Parathyroid adenoma (tissue), 2 donors: Measurements from ENCODE around the gene RETREG3.

Experiments used
- H2AFZ ChIP-seq: fragments of 300-600 bp; sonication (generic); one replicate; pipeline ENCODE4 v1.7.0; 2017; ENCODE audit warnings: antibody characterized with exemption, mild to moderate bottlenecking
- H3K27ac ChIP-seq: fragments of 300-600 bp; sonication (generic); one replicate; pipeline ENCODE4 v1.7.0; 2017
- H3K27me3 ChIP-seq: fragments of 300-600 bp; sonication (generic); one replicate; pipeline ENCODE4 v1.7.0; 2017; ENCODE audit warnings: low read length; ENCODE audit not compliant: control insufficient read depth, insufficient read depth
- H3K36me3 ChIP-seq: fragments of 300-600 bp; sonication (generic); one replicate; pipeline ENCODE4 v1.7.0; 2017; ENCODE audit warnings: low read length; ENCODE audit not compliant: control insufficient read depth, insufficient read depth
- H3K4me1 ChIP-seq: fragments of 300-600 bp; sonication (generic); one replicate; pipeline ENCODE4 v1.7.0; 2017; ENCODE audit warnings: control low read depth
- H3K4me2 ChIP-seq: fragments of 300-600 bp; sonication (generic); one replicate; pipeline ENCODE4 v1.7.0; 2017; ENCODE audit warnings: low read length
- H3K4me3 ChIP-seq: fragments of 300-600 bp; sonication (generic); one replicate; pipeline ENCODE4 v1.7.0; 2017; ENCODE audit warnings: low read depth, low read length
- H3K79me2 ChIP-seq: fragments of 300-600 bp; sonication (generic); one replicate; pipeline ENCODE4 v1.7.0; 2017; ENCODE audit warnings: control low read depth
- H3K9ac ChIP-seq: fragments of 300-600 bp; sonication (generic); one replicate; pipeline ENCODE4 v1.7.0; 2017; ENCODE audit warnings: mild to moderate bottlenecking
- H3K9me3 ChIP-seq: fragments of 300-600 bp; sonication (generic); one replicate; pipeline ENCODE4 v1.7.0; 2017; ENCODE audit warnings: low read length; ENCODE audit not compliant: control insufficient read depth
- CTCF ChIP-seq: fragments of 300-600 bp; sonication (generic); IDR thresholded peaks from one replicate; pipeline ENCODE4 v1.7.0; 2017; ENCODE audit warnings: antibody characterized with exemption, mild to moderate bottlenecking
- donor health status: primary hyperparathyroidism.

Gene RETREG3

GRCh38 chr17:42566215-42566882, 42.8 kb downstream of the RETREG3 start:
- no peak for TF ChIP-seq CTCF
- H3K9ac ChIP-seq: peak overlapping the region; percentile 72
- no peaks in the 10 kb centered on the region for H3K9me3 ChIP-seq
- H3K4me2 ChIP-seq: peak overlapping the region; percentile 98
- no peaks in the 10 kb centered on the region for H3K36me3 ChIP-seq
- H3K79me2 ChIP-seq: peaks cover 29% of the 10 kb centered on the region
- H2AFZ ChIP-seq: peak overlapping the region; percentile 96
- H3K4me3 ChIP-seq: peak overlapping the region; percentile 80
- H3K27ac ChIP-seq: peak overlapping the region; percentile 87
- peaks cover 24% of the 10 kb centered on the region for H3K4me1 ChIP-seq
- no peaks in the 10 kb centered on the region for H3K27me3 ChIP-seq

- no peak overlapping the region for H2AFZ ChIP-seq
- H3K4me3 ChIP-seq: no peak overlapping the region
- peaks cover 24% of the 10 kb centered on the region for H3K4me1 ChIP-seq
- no peak overlapping the region for H3K9ac ChIP-seq
- H3K4me2 ChIP-seq: peak overlapping the region; percentile 98
- no peaks in the 10 kb centered on the region for H3K9me3 ChIP-seq
- no peaks in the 10 kb centered on the region for H3K27me3 ChIP-seq
- no peaks in the 10 kb centered on the region for H3K36me3 ChIP-seq
- H3K79me2 ChIP-seq: peaks cover 29% of the 10 kb centered on the region
- TF ChIP-seq CTCF: no peak
- peak overlapping the region; percentile 87 for H3K27ac ChIP-seq
Measured at GRCh38 chr17:42565523-42566214, 43.5 kb downstream of the RETREG3 start.

GRCh38 chr17:42564815-42565522, 44.2 kb downstream of the RETREG3 start:
- TF ChIP-seq CTCF: no peak
- Histone ChIP-seq H3K27me3 (no peaks in the 10 kb centered on the region), H3K4me1 (peaks cover 24% of the 10 kb centered on the region), H3K79me2 (peaks cover 29% of the 10 kb centered on the region), H3K9ac (no peak overlapping the region), H3K9me3 (no peaks in the 10 kb centered on the region), H3K4me3 (no peak overlapping the region), H3K36me3 (no peaks in the 10 kb centered on the region), H2AFZ (no peak overlapping the region), H3K4me2 (no peak overlapping the region), H3K27ac (no peak overlapping the region)

- H3K79me2 ChIP-seq: peaks cover 29% of the 10 kb centered on the region
- H3K36me3 ChIP-seq: no peaks in the 10 kb centered on the region
- H3K4me3 ChIP-seq: peak overlapping the region; percentile 81
- H3K27ac ChIP-seq: no peak overlapping the region
- no peak for TF ChIP-seq CTCF
- no peaks in the 10 kb centered on the region for H3K27me3 ChIP-seq
- peak overlapping the region; percentile 91 for H3K4me2 ChIP-seq
- no peak overlapping the region for H3K9ac ChIP-seq
- no peak overlapping the region for H2AFZ ChIP-seq
- no peaks in the 10 kb centered on the region for H3K9me3 ChIP-seq
- peaks cover 24% of the 10 kb centered on the region for H3K4me1 ChIP-seq
Measured at GRCh38 chr17:42563950-42564349, 45.2 kb downstream of the RETREG3 start.
